Activated naive CD4-positive, alpha-beta T cell treated with anti-CD3 and anti-CD28 coated beads for 36 hours (primary cell): Measurements from ENCODE around the gene TSTD1. TPM values are rescaled to one million over a fixed set of nuclear protein-coding genes. Genes with fewer than 3 reads are reported as not detected.
"Not testable (repeated sequence)": the region's sequence is repeated elsewhere in the genome, so short reads cannot be mapped to it uniquely, and the experiment has no call there.

Experiments used
- CTCF ChIA-PET: fragments of 350-600 bp; sonication (Branson Sonifier 250); formaldehyde crosslinking; loops from one replicate; lab custom pipeline; 2021; ENCODE audit warnings: antibody characterized with exemption; lab: Charles Lee
- DNase-seq: peaks from one replicate; pipeline ENCODE4 v3.0.0-alpha.2; 2020
- H3K27ac Mint-ChIP-seq: one replicate; pipeline ENCODE4 v1.8.0; 2021; ENCODE audit warnings: mild to moderate bottlenecking, mixed read lengths
- H3K27me3 Mint-ChIP-seq: one replicate; pipeline ENCODE4 v1.8.0; 2021; ENCODE audit warnings: low read depth, mixed read lengths
- H3K36me3 Mint-ChIP-seq: one replicate; pipeline ENCODE4 v1.8.0; 2021; ENCODE audit warnings: low read depth, mixed read lengths
- H3K4me1 Mint-ChIP-seq: one replicate; pipeline ENCODE4 v1.8.0; 2021; ENCODE audit warnings: low read depth, mixed read lengths
- H3K4me3 Mint-ChIP-seq: one replicate; pipeline ENCODE4 v1.8.0; 2021; ENCODE audit warnings: mild to moderate bottlenecking, moderate library complexity, mixed read lengths
- H3K9me3 Mint-ChIP-seq: one replicate; pipeline ENCODE4 v1.8.0; 2021; ENCODE audit warnings: mixed read lengths
- intact Hi-C: fragments of 100-400 bp; cut with micrococcal nuclease; formaldehyde crosslinking; loops from one replicate; pipeline ENCODE4 v1.15.1; 2023
- total RNA-seq, 2 experiments: library from RNA; stranded (reverse); gene quantifications; one replicate each; pipeline ENCODE4 v1.2.3, GENCODE V29; 2021

The TSTD1 gene
- total RNA-seq, 2 experiments from 2014 or later = 50.3 to 51.5 TPM

- Mint-ChIP-seq H3K27ac (peak overlapping the region; percentile 97), H3K36me3 (peaks cover 28% of the 10 kb centered on the region), H3K4me3 (peak overlapping the region; percentile 95), H3K9me3 (peaks cover 1% of the 10 kb centered on the region), H3K4me1 (peaks cover 68% of the 10 kb centered on the region), H3K27me3 (no peaks in the 10 kb centered on the region)
- DNase-seq = peak; percentile 72
- intact Hi-C loops = loop anchor here (5.0 kb wide), 1 partner anchor 321 kb away; no protein-coding TSS in a partner anchor
- CTCF ChIA-PET = interaction anchor here (0.8 to 8.9 kb wide), 3 partner anchors 24 to 344 kb away, joined by 3 to 221 read pairs (median 3); partner anchors contain the start of gene KLHDC9
Observed at GRCh38 chr1:161066694-161067093, 27.9 kb upstream of the TSTD1 start.

GRCh38 chr1:161065681-161066080 lies 26.9 kb upstream of the TSTD1 start:
- H3K9me3 Mint-ChIP-seq, H3K27ac Mint-ChIP-seq, H3K4me3 Mint-ChIP-seq, DNase-seq, H3K27me3 Mint-ChIP-seq: not testable (repeated sequence)
- CTCF ChIA-PET = interaction anchor here (0.6 to 2.1 kb wide), 5 partner anchors 19 to 343 kb away, joined by 3 to 9 read pairs (median 4); no protein-coding TSS in a partner anchor
- H3K4me1 Mint-ChIP-seq = peaks cover 68% of the 10 kb centered on the region
- peaks cover 34% of the 10 kb centered on the region for H3K36me3 Mint-ChIP-seq
- intact Hi-C loops = loop anchor here (5.0 kb wide), 1 partner anchor 322 kb away; no protein-coding TSS in a partner anchor

- peak overlapping the region; percentile 73 for H3K27ac Mint-ChIP-seq
- intact Hi-C loops = loop anchor here (5.0 kb wide), 1 partner anchor 33 kb away; the partner anchor contains the start of gene KLHDC9
- H3K36me3 Mint-ChIP-seq = peaks cover 43% of the 10 kb centered on the region
- not testable (repeated sequence) for H3K9me3 Mint-ChIP-seq, DNase-seq, H3K27me3 Mint-ChIP-seq, H3K4me3 Mint-ChIP-seq
- CTCF ChIA-PET = interaction anchor here (2.1 kb wide), 1 partner anchor 22 kb away, joined by 9 read pairs; no protein-coding TSS in a partner anchor
- peaks cover 74% of the 10 kb centered on the region for H3K4me1 Mint-ChIP-seq
Observed at GRCh38 chr1:161063936-161064335, 25.2 kb upstream of the TSTD1 start.

GRCh38 chr1:161061419-161061818 lies 22.7 kb upstream of the TSTD1 start:
- Mint-ChIP-seq H3K9me3 (no peaks in the 10 kb centered on the region), H3K4me3 (no peak overlapping the region), H3K36me3 (peaks cover 44% of the 10 kb centered on the region), H3K27me3 (no peaks in the 10 kb centered on the region), H3K27ac (peak overlapping the region; percentile 36), H3K4me1 (peaks cover 68% of the 10 kb centered on the region)
- CTCF ChIA-PET = interaction anchor here (1.2 to 3.1 kb wide), 4 partner anchors 10 to 71 kb away, joined by 5 to 17 read pairs (median 10); partner anchors contain the start of gene USF1
- no peak for DNase-seq
- intact Hi-C loops = loop anchor here (5.0 kb wide), 1 partner anchor 36 kb away; the partner anchor contains the start of gene KLHDC9

- Mint-ChIP-seq H3K4me3 (no peak overlapping the region), H3K27ac (peak overlapping the region; percentile 87), H3K9me3 (no peaks in the 10 kb centered on the region), H3K27me3 (no peaks in the 10 kb centered on the region), H3K4me1 (peaks cover 53% of the 10 kb centered on the region), H3K36me3 (peaks cover 46% of the 10 kb centered on the region)
- CTCF ChIA-PET = interaction anchor here (1.0 to 3.1 kb wide), 8 partner anchors 8 to 62 kb away, joined by 3 to 17 read pairs (median 10); partner anchors contain the start of genes ARHGAP30, TSTD1 and USF1
- intact Hi-C loops = no loop called here
- no peak for DNase-seq
Observed at GRCh38 chr1:161059293-161059692, 20.5 kb upstream of the TSTD1 start.

- Mint-ChIP-seq H3K27me3 (no peaks in the 10 kb centered on the region), H3K4me1 (peaks cover 15% of the 10 kb centered on the region), H3K36me3 (peaks cover 49% of the 10 kb centered on the region), H3K27ac (no peak overlapping the region), H3K4me3 (no peak overlapping the region), H3K9me3 (no peaks in the 10 kb centered on the region)
- intact Hi-C loops = no loop called here
- no peak for DNase-seq
- CTCF ChIA-PET = interaction anchor here (0.7 to 1.4 kb wide), 6 partner anchors 10 to 57 kb away, joined by 3 to 8 read pairs (median 4); partner anchors contain the start of gene ARHGAP30
Observed at GRCh38 chr1:161054805-161055204, 16.0 kb upstream of the TSTD1 start.

- intact Hi-C loops = no loop called here
- CTCF ChIA-PET = interaction anchor here (0.7 to 1.4 kb wide), 5 partner anchors 14 to 56 kb away, joined by 3 to 8 read pairs (median 4); partner anchors contain the start of gene ARHGAP30
- Mint-ChIP-seq H3K4me3 (no peak overlapping the region), H3K27me3 (no peaks in the 10 kb centered on the region), H3K27ac (no peak overlapping the region), H3K36me3 (peaks cover 48% of the 10 kb centered on the region), H3K9me3 (no peaks in the 10 kb centered on the region), H3K4me1 (peaks cover 9% of the 10 kb centered on the region)
- no peak for DNase-seq
Observed at GRCh38 chr1:161054232-161054631, 15.5 kb upstream of the TSTD1 start.

GRCh38 chr1:161052899-161053298 lies 14.1 kb upstream of the TSTD1 start:
- Mint-ChIP-seq H3K27me3 (no peaks in the 10 kb centered on the region), H3K27ac (no peak overlapping the region), H3K4me3 (no peak overlapping the region), H3K4me1 (peaks cover 11% of the 10 kb centered on the region), H3K9me3 (no peaks in the 10 kb centered on the region), H3K36me3 (peaks cover 56% of the 10 kb centered on the region)
- intact Hi-C loops = no loop called here
- no peak for DNase-seq
- CTCF ChIA-PET = no interaction called here

GRCh38 chr1:161051219-161051618 lies 12.5 kb upstream of the TSTD1 start:
- no peak for DNase-seq
- CTCF ChIA-PET = interaction anchor here (1.2 kb wide), 1 partner anchor 8 kb away, joined by 3 read pairs; no protein-coding TSS in a partner anchor
- Mint-ChIP-seq H3K9me3 (no peaks in the 10 kb centered on the region), H3K27me3 (no peaks in the 10 kb centered on the region), H3K4me3 (no peak overlapping the region), H3K36me3 (peaks cover 48% of the 10 kb centered on the region), H3K4me1 (peaks cover 11% of the 10 kb centered on the region), H3K27ac (no peak overlapping the region)
- intact Hi-C loops = no loop called here

- H3K4me1 Mint-ChIP-seq = peaks cover 16% of the 10 kb centered on the region
- CTCF ChIA-PET = no interaction called here
- H3K9me3 Mint-ChIP-seq = no peaks in the 10 kb centered on the region
- no peak overlapping the region for H3K4me3 Mint-ChIP-seq
- DNase-seq = no peak
- H3K27me3 Mint-ChIP-seq = no peaks in the 10 kb centered on the region
- H3K27ac Mint-ChIP-seq = peak overlapping the region; percentile 19
- intact Hi-C loops = no loop called here
- H3K36me3 Mint-ChIP-seq = peaks cover 43% of the 10 kb centered on the region
Observed at GRCh38 chr1:161048949-161049722, 10.4 kb upstream of the TSTD1 start.

- Mint-ChIP-seq H3K27me3 (no peaks in the 10 kb centered on the region), H3K4me3 (no peak overlapping the region), H3K9me3 (no peaks in the 10 kb centered on the region), H3K27ac (peak overlapping the region; percentile 99), H3K4me1 (peaks cover 22% of the 10 kb centered on the region), H3K36me3 (peaks cover 34% of the 10 kb centered on the region)
- DNase-seq = no peak
- CTCF ChIA-PET = interaction anchor here (0.9 to 11.2 kb wide), 4 partner anchors 9 to 51 kb away, joined by 3 to 135 read pairs (median 6); partner anchors contain the start of genes KLHDC9 and TSTD1
- intact Hi-C loops = loop anchor here (2.0 kb wide), 1 partner anchor 67 kb away; no protein-coding TSS in a partner anchor
Observed at GRCh38 chr1:161047436-161048420, 9.0 kb upstream of the TSTD1 start.
